OCI-LY1 (cell line): ENCODE measurements around the gene CDC34.

Experiments used
- H2AFZ ChIP-seq: fragments of 200-600 bp; sonication (generic), shearing (Covaris generic); 2 replicates; pipeline ENCODE4 v1.6.0; 2014; ENCODE audit warnings: antibody characterized with exemption, mild to moderate bottlenecking, low read length
- H3F3A ChIP-seq: fragments of 200-600 bp; sonication (generic), shearing (Covaris generic); 2 replicates; pipeline ENCODE4 v1.6.0; 2014; ENCODE audit warnings: mild to moderate bottlenecking, antibody characterized with exemption, low read length, moderate library complexity; ENCODE audit not compliant: insufficient read depth
- H3K27ac ChIP-seq: fragments of 200-600 bp; sonication (generic); 2 replicates; pipeline ENCODE4 v1.5.1; 2014; ENCODE audit warnings: low read length, mixed run types, mild to moderate bottlenecking, low read depth; ENCODE audit not compliant: poor library complexity, severe bottlenecking
- H3K27me3 ChIP-seq: fragments of 200-600 bp; sonication (generic); 2 replicates; pipeline ENCODE4 v1.6.0; 2014; ENCODE audit warnings: antibody characterized with exemption, mild to moderate bottlenecking, low read length, moderate library complexity; ENCODE audit not compliant: insufficient read depth
- H3K36me3 ChIP-seq: fragments of 200-600 bp; sonication (generic); 2 replicates; pipeline ENCODE4 v1.6.1; 2014; ENCODE audit warnings: mild to moderate bottlenecking, antibody characterized with exemption, low read length, moderate library complexity, mixed read lengths; ENCODE audit not compliant: insufficient read depth
- H3K4me1 ChIP-seq: fragments of 200-600 bp; sonication (generic); 2 replicates; pipeline ENCODE4 v1.5.1; 2014; ENCODE audit warnings: mild to moderate bottlenecking, low read length, moderate library complexity; ENCODE audit not compliant: insufficient read depth, severe bottlenecking
- H3K4me2 ChIP-seq: fragments of 200-600 bp; sonication (generic), shearing (Covaris generic); 2 replicates; pipeline ENCODE4 v1.6.1; 2014; ENCODE audit warnings: low read length
- H3K4me3 ChIP-seq: fragments of 200-600 bp; sonication (generic); 2 replicates; pipeline ENCODE4 v1.5.1; 2014; ENCODE audit warnings: low read length, low read depth, mild to moderate bottlenecking, mixed read lengths; ENCODE audit not compliant: poor library complexity, severe bottlenecking
- H3K79me2 ChIP-seq: fragments of 200-600 bp; shearing (Covaris generic); 2 replicates; pipeline ENCODE4 v1.6.1; 2016; ENCODE audit warnings: mixed run types, low read length, mixed read lengths; ENCODE audit not compliant: insufficient read depth
- H3K9ac ChIP-seq: fragments of 200-600 bp; sonication (generic), shearing (Covaris generic); 2 replicates; pipeline ENCODE4 v1.6.1; 2014; ENCODE audit warnings: mild to moderate bottlenecking, low read length, mixed read lengths
- H3K9me2 ChIP-seq: fragments of 200-600 bp; sonication (generic), shearing (Covaris generic); 2 replicates; pipeline ENCODE4 v1.6.1; 2014; ENCODE audit warnings: low read depth, mild to moderate bottlenecking, low read length, mixed read lengths
- H3K9me3 ChIP-seq: fragments of 200-600 bp; shearing (Covaris generic); 2 replicates; pipeline ENCODE4 v1.6.1; 2014; ENCODE audit warnings: low read length, mixed read lengths
- H4K20me1 ChIP-seq: fragments of 200-600 bp; sonication (generic), shearing (Covaris generic); 2 replicates; pipeline ENCODE4 v1.6.0; 2016; ENCODE audit warnings: mild to moderate bottlenecking, low read length; ENCODE audit not compliant: insufficient read depth
- CTCF ChIP-seq: fragments of 200-600 bp; sonication (generic), shearing (Covaris generic); IDR thresholded peaks from 2 replicates; pipeline ENCODE4 v1.5.1; 2017; ENCODE audit warnings: mild to moderate bottlenecking, antibody characterized with exemption, low read length, moderate library complexity, mixed read lengths
- EZH2 ChIP-seq: fragments of 200-600 bp; sonication (generic), shearing (Covaris generic); IDR thresholded peaks from 2 replicates; pipeline ENCODE4 v1.8.0; 2017; ENCODE audit warnings: borderline replicate concordance, mixed run types, mild to moderate bottlenecking, antibody characterized with exemption, low read length, moderate library complexity, mixed read lengths

The CDC34 gene

GRCh38 chr19:590396-590745 lies 58.8 kb downstream of the CDC34 start:
- Histone ChIP-seq H3K27me3 (peaks cover 4% of the 10 kb centered on the region; the same call in 1 of the 2 replicates), H2AFZ (no peak overlapping the region), H3K4me2 (no peak overlapping the region), H3K4me1 (no peaks in the 10 kb centered on the region), H3F3A (no peaks in the 10 kb centered on the region), H3K9me2 (no peaks in the 10 kb centered on the region), H3K9me3 (no peaks in the 10 kb centered on the region), H3K36me3 (no peaks in the 10 kb centered on the region), H4K20me1 (no peaks in the 10 kb centered on the region), H3K4me3 (no peak overlapping the region), H3K27ac (no peak overlapping the region), H3K9ac (no peak overlapping the region), H3K79me2 (no peaks in the 10 kb centered on the region)
- TF ChIP-seq EZH2 (no peak), CTCF (no peak)

GRCh38 chr19:590750-591098 lies 59.2 kb downstream of the CDC34 start:
- H3K36me3 ChIP-seq = no peaks in the 10 kb centered on the region
- no peak overlapping the region for H3K4me3 ChIP-seq
- H3F3A ChIP-seq = no peaks in the 10 kb centered on the region
- no peaks in the 10 kb centered on the region for H3K4me1 ChIP-seq
- no peak overlapping the region for H2AFZ ChIP-seq
- H3K9me2 ChIP-seq = no peaks in the 10 kb centered on the region
- no peaks in the 10 kb centered on the region for H3K9me3 ChIP-seq
- no peaks in the 10 kb centered on the region for H3K79me2 ChIP-seq
- H4K20me1 ChIP-seq = no peaks in the 10 kb centered on the region
- H3K4me2 ChIP-seq = no peak overlapping the region
- TF ChIP-seq CTCF (no peak), EZH2 (no peak)
- H3K9ac ChIP-seq = no peak overlapping the region
- no peak overlapping the region for H3K27ac ChIP-seq
- H3K27me3 ChIP-seq = peaks cover 4% of the 10 kb centered on the region

GRCh38 chr19:591099-591958 lies 59.8 kb downstream of the CDC34 start:
- peaks cover 10% of the 10 kb centered on the region for H3K27me3 ChIP-seq
- no peak overlapping the region for H3K4me2 ChIP-seq
- no peaks in the 10 kb centered on the region for H3K9me3 ChIP-seq
- no peaks in the 10 kb centered on the region for H3F3A ChIP-seq
- H3K9ac ChIP-seq = no peak overlapping the region
- H3K4me3 ChIP-seq = no peak overlapping the region
- no peak for TF ChIP-seq CTCF
- TF ChIP-seq EZH2 = no peak
- H3K9me2 ChIP-seq = no peaks in the 10 kb centered on the region
- no peaks in the 10 kb centered on the region for H4K20me1 ChIP-seq
- no peak overlapping the region for H2AFZ ChIP-seq
- H3K27ac ChIP-seq = no peak overlapping the region
- no peaks in the 10 kb centered on the region for H3K4me1 ChIP-seq
- no peaks in the 10 kb centered on the region for H3K79me2 ChIP-seq
- H3K36me3 ChIP-seq = no peaks in the 10 kb centered on the region
